ENCODE data around the gene ASMT.
"Not testable (repeated sequence)": the region's sequence is repeated elsewhere in the genome, so short reads cannot be mapped to it uniquely, and the experiment has no call there.

ASMT gene, protein sequence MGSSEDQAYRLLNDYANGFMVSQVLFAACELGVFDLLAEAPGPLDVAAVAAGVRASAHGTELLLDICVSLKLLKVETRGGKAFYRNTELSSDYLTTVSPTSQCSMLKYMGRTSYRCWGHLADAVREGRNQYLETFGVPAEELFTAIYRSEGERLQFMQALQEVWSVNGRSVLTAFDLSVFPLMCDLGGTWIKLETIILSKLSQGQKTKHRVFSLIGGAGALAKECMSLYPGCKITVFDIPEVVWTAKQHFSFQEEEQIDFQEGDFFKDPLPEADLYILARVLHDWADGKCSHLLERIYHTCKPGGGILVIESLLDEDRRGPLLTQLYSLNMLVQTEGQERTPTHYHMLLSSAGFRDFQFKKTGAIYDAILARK

DNA sequence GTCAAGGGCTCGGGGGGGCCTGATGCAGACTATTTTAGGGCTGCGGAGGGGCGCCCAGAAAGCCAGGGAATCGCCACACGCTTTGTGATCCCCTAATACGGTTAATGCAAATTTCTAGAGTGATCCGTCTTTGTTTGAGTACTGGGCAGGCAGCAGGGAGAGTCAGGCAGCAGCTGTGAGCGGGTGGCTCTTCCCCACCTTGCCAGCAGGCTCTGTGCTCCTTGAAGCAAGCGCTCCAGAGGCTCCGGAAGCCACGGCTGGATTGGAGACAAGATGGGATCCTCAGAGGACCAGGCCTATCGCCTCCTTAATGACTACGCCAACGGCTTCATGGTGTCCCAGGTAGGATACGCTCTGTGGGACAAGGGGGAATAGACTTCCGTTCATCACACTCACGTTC is at the start of gene ASMT:
Gene ASMT (plus strand): TSS at position 133 of the 400 bp plus-strand sequence. CDS start 141 bp downstream, at position 274.
- no peak for DNase-seq (ENCODE audit: low read depth in 1 of 2, low spot score in 1 of 2)
- in situ Hi-C loops (cut with HindIII; ENCODE audit: low pct_unique_long_range_greater_than_20kb, low sequenced_read_pairs): no loop called here
- no peak for TF ChIP-seq JUND (IDR thresholded peaks at IDR 0.05; ENCODE audit: low read depth)

- in situ Hi-C loops (cut with HindIII; ENCODE audit: low pct_unique_long_range_greater_than_20kb, low sequenced_read_pairs); DNase-seq (ENCODE audit: low read depth in 1 of 2, low spot score in 1 of 2): not testable (repeated sequence)
These were observed 40.7 kb upstream of the ASMT start for GRCh38 chrX:1574181-1574580.

- no peak for TF ChIP-seq JUND (IDR thresholded peaks at IDR 0.05; ENCODE audit: low read depth)
- in situ Hi-C loops (cut with HindIII; ENCODE audit: low pct_unique_long_range_greater_than_20kb, low sequenced_read_pairs): no loop called here
- no peak for DNase-seq (ENCODE audit: low read depth in 1 of 2, low spot score in 1 of 2)
These were observed 38.5 kb upstream of the ASMT start for GRCh38 chrX:1576201-1576992.

DNA sequence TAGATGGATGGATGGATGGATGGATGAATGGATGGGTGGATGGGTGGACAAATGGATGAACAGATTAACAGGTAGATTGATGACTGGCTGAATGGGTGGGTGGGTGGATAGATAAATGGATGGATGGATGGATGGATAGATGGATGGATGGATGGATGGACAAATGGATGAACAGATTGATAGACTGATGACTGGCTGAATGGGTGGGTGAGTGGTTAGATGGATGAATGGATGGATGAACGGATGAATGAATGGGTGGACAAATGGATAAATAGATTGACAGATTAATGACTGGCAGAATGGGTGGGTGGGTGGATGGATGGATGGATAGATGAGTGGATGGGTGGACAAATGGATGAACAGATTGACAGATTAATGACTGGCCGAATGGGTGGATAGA is 37.0 kb upstream of the ASMT start:
- in situ Hi-C loops (cut with HindIII; ENCODE audit: low pct_unique_long_range_greater_than_20kb, low sequenced_read_pairs): no loop called here
- DNase-seq (ENCODE audit: low read depth in 1 of 2, low spot score in 1 of 2): no peak
- TF ChIP-seq JUND (IDR thresholded peaks at IDR 0.05; ENCODE audit: low read depth): no peak

DNA sequence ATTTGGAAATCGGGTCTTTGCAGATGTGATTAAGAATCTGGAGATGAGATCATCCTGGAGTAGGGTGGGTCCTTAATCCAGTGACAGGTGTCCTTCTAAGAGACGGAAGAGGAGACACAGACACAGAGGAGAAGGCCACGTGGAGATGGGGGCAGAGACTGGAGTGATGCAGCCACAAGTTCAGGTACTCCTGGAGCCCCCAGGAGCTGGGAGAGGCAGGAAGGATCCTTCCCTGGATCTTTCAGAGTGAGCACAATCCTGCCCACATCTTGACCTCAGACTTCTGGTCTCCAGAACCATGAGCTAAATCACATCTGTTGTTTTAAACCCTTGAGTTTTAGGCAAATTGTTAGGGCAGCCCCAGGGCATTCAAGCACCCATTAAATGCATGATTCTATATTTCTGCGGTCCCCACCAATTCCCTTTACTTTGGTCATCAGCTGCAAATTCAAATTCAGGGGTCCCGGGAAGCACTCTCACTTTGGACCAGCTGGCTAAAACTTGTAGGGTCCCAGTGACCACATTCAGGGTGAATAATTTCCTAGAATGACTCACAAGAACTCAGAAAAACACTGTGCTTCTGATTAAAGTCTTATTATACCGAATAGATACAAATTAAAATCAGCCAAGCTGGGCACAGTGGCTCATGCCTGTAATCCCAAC is 36.2 kb upstream of the ASMT start:
- DNase-seq (ENCODE audit: low read depth in 1 of 2, low spot score in 1 of 2): no peak
- no peak for TF ChIP-seq JUND (IDR thresholded peaks at IDR 0.05; ENCODE audit: low read depth)
- in situ Hi-C loops (cut with HindIII; ENCODE audit: low pct_unique_long_range_greater_than_20kb, low sequenced_read_pairs): no loop called here

DNA sequence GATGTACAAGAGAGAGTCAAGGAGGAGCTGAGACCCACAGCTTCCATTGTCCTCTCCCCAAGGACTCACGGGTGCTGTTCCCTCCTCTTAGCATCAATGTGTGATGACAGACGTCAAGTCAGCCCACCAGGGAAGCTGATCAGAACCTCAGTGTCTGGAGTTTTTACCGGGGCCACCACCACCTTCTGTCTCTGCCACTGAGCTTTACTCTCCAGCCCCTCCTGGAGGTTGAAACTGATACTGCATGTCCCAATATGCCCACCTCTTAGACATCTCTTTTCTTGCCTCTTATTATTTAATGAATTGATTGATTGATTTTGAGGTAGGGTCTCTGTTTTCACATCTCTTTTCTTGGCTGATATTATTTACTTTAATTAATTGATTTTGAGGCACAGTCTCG is 33.7 kb upstream of the ASMT start:
- DNase-seq (ENCODE audit: low read depth in 1 of 2, low spot score in 1 of 2): peak in 1 of 2 experiments; percentile 70
- in situ Hi-C loops (cut with HindIII; ENCODE audit: low pct_unique_long_range_greater_than_20kb, low sequenced_read_pairs): no loop called here

DNA sequence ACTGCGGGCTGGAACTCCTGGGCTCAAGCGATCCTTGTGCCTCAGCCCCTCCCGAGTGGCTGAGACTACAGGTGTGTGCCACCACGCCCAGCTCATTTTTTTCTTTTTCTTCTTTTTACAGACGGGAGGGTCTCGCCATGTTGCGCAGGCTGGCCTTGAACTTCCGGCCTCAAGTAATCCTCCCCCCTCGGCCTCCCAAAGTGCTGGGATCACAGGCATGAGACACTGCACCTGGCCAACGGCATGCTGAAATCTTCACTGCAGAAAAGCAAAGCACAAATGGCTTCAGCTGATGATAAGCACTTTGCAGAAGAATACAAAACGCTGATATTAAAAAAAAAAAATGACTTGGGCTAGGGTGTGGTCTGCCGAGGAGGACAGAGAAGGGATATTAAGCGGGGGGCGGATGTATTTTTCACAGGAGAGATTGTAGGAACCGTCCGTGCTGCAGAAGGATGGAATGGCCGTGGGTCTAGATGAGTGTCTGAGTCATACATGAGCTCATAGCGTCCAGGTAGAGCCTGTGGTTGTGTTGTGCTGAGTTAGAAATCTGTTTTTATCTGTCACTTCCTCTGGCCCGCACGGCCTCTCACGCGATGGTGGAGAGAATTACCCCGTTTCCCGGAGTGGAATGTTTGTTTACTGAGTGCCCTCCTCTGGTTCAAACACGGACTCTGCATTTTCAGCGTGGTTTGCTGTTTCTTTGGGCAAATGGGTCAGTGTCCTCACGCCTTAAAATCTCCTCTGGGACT is 32.0 kb upstream of the ASMT start:
- in situ Hi-C loops (cut with HindIII; ENCODE audit: low pct_unique_long_range_greater_than_20kb, low sequenced_read_pairs): no loop called here
- peak in 1 of 2 experiments; percentile 26 for DNase-seq (ENCODE audit: low read depth in 1 of 2, low spot score in 1 of 2)
- no peak for TF ChIP-seq JUND (IDR thresholded peaks at IDR 0.05; ENCODE audit: low read depth)

More for the DNA sequence above, 33.7 kb upstream of the ASMT start:
- no peak for TF ChIP-seq JUND (IDR thresholded peaks at IDR 0.05; ENCODE audit: low read depth)

- TF ChIP-seq JUND (IDR thresholded peaks at IDR 0.05; ENCODE audit: low read depth): no peak
- no peak for DNase-seq (ENCODE audit: low read depth in 1 of 2, low spot score in 1 of 2)
- in situ Hi-C loops (cut with HindIII; ENCODE audit: low pct_unique_long_range_greater_than_20kb, low sequenced_read_pairs): no loop called here
These were observed 30.4 kb upstream of the ASMT start for GRCh38 chrX:1584237-1585011.

DNA sequence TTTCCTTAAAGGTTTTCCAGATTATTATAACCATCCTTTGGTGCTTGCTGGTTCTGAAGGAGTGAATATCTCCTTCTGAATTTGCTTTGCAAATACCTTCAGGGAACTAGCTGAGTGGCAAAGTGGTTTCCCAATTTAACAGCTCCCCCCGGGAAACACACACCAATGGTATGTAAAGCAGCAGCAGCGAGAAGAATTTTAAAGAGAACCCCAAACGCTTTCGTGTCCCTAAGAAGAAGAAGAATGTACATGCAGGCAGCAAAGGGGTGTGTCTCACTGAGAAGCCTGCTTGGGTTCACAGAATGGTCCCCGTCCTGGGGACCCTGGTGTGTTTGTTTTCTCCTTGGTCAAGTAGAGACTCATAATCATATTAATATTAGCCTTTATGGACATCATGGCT is 27.7 kb upstream of the ASMT start:
- peak in 1 of 2 experiments; percentile 62 for DNase-seq (ENCODE audit: low read depth in 1 of 2, low spot score in 1 of 2)
- TF ChIP-seq JUND (IDR thresholded peaks at IDR 0.05; ENCODE audit: low read depth): no peak
- in situ Hi-C loops (cut with HindIII; ENCODE audit: low pct_unique_long_range_greater_than_20kb, low sequenced_read_pairs): no loop called here

- TF ChIP-seq JUND (IDR thresholded peaks at IDR 0.05; ENCODE audit: low read depth): no peak
- in situ Hi-C loops (cut with HindIII; ENCODE audit: low pct_unique_long_range_greater_than_20kb, low sequenced_read_pairs): no loop called here
- DNase-seq (ENCODE audit: low read depth in 1 of 2, low spot score in 1 of 2): no peak
These were observed 25.3 kb upstream of the ASMT start for GRCh38 chrX:1589356-1590130.
